Aorta (tissue), 5 donors: ENCODE results near the gene PLLP. TPM values are rescaled to one million over a fixed set of nuclear protein-coding genes. Genes with fewer than 3 reads are reported as not detected.

Experiments used
- ATAC-seq: fragments of 200-7000 bp; cut with Tn5 transposase; one replicate; pipeline ENCODE4 v1.9.1; 2022; ENCODE audit warnings: moderate library complexity; ENCODE audit not compliant: low FRiP score
- DNase-seq, 2 donors: peaks; one replicate each; pipeline ENCODE4 v3.0.0-alpha.2; 2020
- H3K27ac ChIP-seq, 2 donors: one replicate each; pipeline ENCODE4 v1.5.1; 2013; ENCODE audit warnings: low read length in 2 of 2, mild to moderate bottlenecking in 2 of 2, moderate library complexity in 2 of 2, control low read depth in 1 of 2, inconsistent platforms in 1 of 2, low read depth in 1 of 2
- H3K27me3 ChIP-seq, 2 donors: one replicate each; pipeline ENCODE4 v1.6.1; 2013; ENCODE audit warnings: control low read depth in 1 of 2, low read length in 1 of 2, mild to moderate bottlenecking in 1 of 2, moderate library complexity in 1 of 2; ENCODE audit not compliant: insufficient read depth in 2 of 2, control insufficient read depth in 1 of 2
- H3K36me3 ChIP-seq, 2 donors: one replicate each; pipeline ENCODE4 v1.6.1; 2013; ENCODE audit warnings: control low read depth in 1 of 2, low read length in 1 of 2, mild to moderate bottlenecking in 1 of 2; ENCODE audit not compliant: insufficient read depth in 2 of 2, control insufficient read depth in 1 of 2
- H3K4me1 ChIP-seq, 2 donors: one replicate each; pipeline ENCODE4 v1.6.1; 2013; ENCODE audit warnings: low read length in 2 of 2, control low read depth in 1 of 2, mild to moderate bottlenecking in 1 of 2, moderate library complexity in 1 of 2; ENCODE audit not compliant: insufficient read depth in 2 of 2, control insufficient read depth in 1 of 2
- H3K4me3 ChIP-seq, 2 donors: one replicate each; pipeline ENCODE4 v1.5.1; 2013; ENCODE audit warnings: low read length in 2 of 2, control low read depth in 1 of 2, mild to moderate bottlenecking in 1 of 2
- H3K9me3 ChIP-seq: one replicate; pipeline ENCODE4 v1.6.1; 2013; ENCODE audit warnings: mild to moderate bottlenecking, low read length; ENCODE audit not compliant: control insufficient read depth
- WGBS, 2 donors: extraction: QIAGEN DNeasy Blood & Tissue Kit; methylation state at CpG; one replicate each; pipeline ENCODE4 v1.1.7; 2013; 5-methylcytosine and 5-hydroxymethylcytosine counted together
- intact Hi-C, 2 donors: fragments of 100-400 bp; cut with DNase I; formaldehyde crosslinking; loops; one replicate each; pipeline versions ENCODE4 v1.14.2 to v1.15.0; 2022
- polyA plus RNA-seq, 2 donors: library from polyadenylated mRNA; stranded (reverse); fragments of 200-250 nt; gene quantifications; one replicate each; pipeline ENCODE4 v1.2.3, GENCODE V29; 2013
- total RNA-seq, 2 donors: library from RNA; stranded (reverse); fragmentation: NEBNext Ultra II Directional; extraction: Animal tissue kit (Norgen Biotek cat#: 25700); gene quantifications; one replicate each; pipeline ENCODE4 v1.2.1, GENCODE V29; 2021
- donor health status: healthy with polysubstance abuse.
- donor health status: Bipolar disorder and iron deficiency.
- donor health status: DM: no; HTN: no; CAD: no.
- donor health status: DM: no; HTN: no; CAD: no.
- donor health status: DM: yes; HTN: yes; CAD: no.

The PLLP gene
- total and polyA plus RNA-seq, 4 donors, result 2.2 to 7.6 (median 2.8) TPM

- H3K9me3 ChIP-seq, result no peaks in the 10 kb centered on the region
- DNase-seq (no peak), ATAC-seq (no peak)
- H3K27ac ChIP-seq, result no peak overlapping the region
- peaks cover 15 to 19% of the 10 kb centered on the region in 2 donors for H3K36me3 ChIP-seq
- H3K4me3 ChIP-seq, result no peak overlapping the region
- intact Hi-C loops, result no loop called here
- no peaks in the 10 kb centered on the region for H3K27me3 ChIP-seq
- no peaks in the 10 kb centered on the region for H3K4me1 ChIP-seq
- WGBS, 2 donors, result 88 to 98% methylated on average over 3 of the region's 3 CpGs
These were observed 52.6 kb downstream of the PLLP start for GRCh38 chr16:57231821-57232350.

- Histone ChIP-seq H3K27me3 (no peaks in the 10 kb centered on the region), H3K36me3 (peaks cover 14 to 19% of the 10 kb centered on the region in 2 donors), H3K4me1 (no peaks in the 10 kb centered on the region), H3K9me3 (no peaks in the 10 kb centered on the region), H3K27ac (no peak overlapping the region), H3K4me3 (no peak overlapping the region)
- intact Hi-C loops, result no loop called here
- DNase-seq (no peak), ATAC-seq (no peak)
- 85 to 88% methylated on average over 1 of the region's 1 CpG for WGBS, 2 donors
These were observed 55.4 kb downstream of the PLLP start for GRCh38 chr16:57229079-57229478.

- intact Hi-C loops, result no loop called here
- no peaks in the 10 kb centered on the region for H3K27me3 ChIP-seq
- no peak overlapping the region for H3K4me3 ChIP-seq
- WGBS, 2 donors, result 85 to 87% methylated on average over 4 of the region's 4 CpGs
- no peaks in the 10 kb centered on the region for H3K9me3 ChIP-seq
- H3K36me3 ChIP-seq, result peaks cover 11 to 12% of the 10 kb centered on the region in 2 donors
- ATAC-seq (no peak), DNase-seq (no peak)
- no peak overlapping the region for H3K27ac ChIP-seq
- H3K4me1 ChIP-seq, result no peaks in the 10 kb centered on the region
These were observed 57.5 kb downstream of the PLLP start for GRCh38 chr16:57226701-57227621.

- intact Hi-C loops, result no loop called here
- no peak overlapping the region for H3K27ac ChIP-seq
- H3K4me1 ChIP-seq, result no peaks in the 10 kb centered on the region
- DNase-seq (no peak), ATAC-seq (no peak)
- no peaks in the 10 kb centered on the region for H3K27me3 ChIP-seq
- H3K4me3 ChIP-seq, result no peak overlapping the region
- WGBS, 2 donors, result 94 to 96% methylated on average over 7 of the region's 7 CpGs
- no peaks in the 10 kb centered on the region for H3K9me3 ChIP-seq
- H3K36me3 ChIP-seq, result peaks cover 8 to 11% of the 10 kb centered on the region in 2 donors
These were observed 58.5 kb downstream of the PLLP start for GRCh38 chr16:57225978-57226377.

- H3K4me3 ChIP-seq, result no peak overlapping the region
- H3K9me3 ChIP-seq, result no peaks in the 10 kb centered on the region
- intact Hi-C loops, result no loop called here
- no peaks in the 10 kb centered on the region for H3K4me1 ChIP-seq
- H3K36me3 ChIP-seq, result peaks cover 11 to 15% of the 10 kb centered on the region in 2 donors
- H3K27ac ChIP-seq, result no peak overlapping the region
- H3K27me3 ChIP-seq, result no peaks in the 10 kb centered on the region
- 92 to 95% methylated on average over 6 of the region's 6 CpGs for WGBS, 2 donors
- ATAC-seq, result no peak
- no peak for DNase-seq
These were observed 59.7 kb downstream of the PLLP start for GRCh38 chr16:57224651-57225335.

- no peaks in the 10 kb centered on the region for H3K4me1 ChIP-seq
- no peaks in the 10 kb centered on the region for H3K9me3 ChIP-seq
- no peaks in the 10 kb centered on the region for H3K27me3 ChIP-seq
- 95 to 97% methylated on average over 1 of the region's 1 CpG for WGBS, 2 donors
- no peak overlapping the region for H3K27ac ChIP-seq
- no peak for ATAC-seq
- DNase-seq, result no peak
- H3K36me3 ChIP-seq, result peaks cover 11 to 15% of the 10 kb centered on the region in 2 donors
- H3K4me3 ChIP-seq, result no peak overlapping the region
- intact Hi-C loops, result no loop called here
These were observed 61.4 kb downstream of the PLLP start for GRCh38 chr16:57223057-57223456.

GRCh38 chr16:57216968-57217367 lies 67.5 kb downstream of the PLLP start:
- 85 to 86% methylated on average over 2 of the region's 2 CpGs for WGBS, 2 donors
- ATAC-seq, result no peak
- Histone ChIP-seq H3K27me3 (no peaks in the 10 kb centered on the region), H3K27ac (no peak overlapping the region), H3K4me1 (no peaks in the 10 kb centered on the region), H3K36me3 (peaks cover 7 to 8% of the 10 kb centered on the region in 2 donors), H3K4me3 (no peak overlapping the region), H3K9me3 (no peaks in the 10 kb centered on the region)
- intact Hi-C loops, result no loop called here
- no peak for DNase-seq

GRCh38 chr16:57213462-57213861 lies 71.0 kb downstream of the PLLP start:
- peaks cover 5% of the 10 kb centered on the region in 2 donors for H3K36me3 ChIP-seq
- no peak overlapping the region for H3K4me3 ChIP-seq
- intact Hi-C loops, result no loop called here
- H3K27ac ChIP-seq, result no peak overlapping the region
- no peaks in the 10 kb centered on the region for H3K4me1 ChIP-seq
- no peak for DNase-seq
- 83 to 89% methylated on average over 1 of the region's 1 CpG for WGBS, 2 donors
- ATAC-seq, result no peak
- no peaks in the 10 kb centered on the region for H3K9me3 ChIP-seq
- H3K27me3 ChIP-seq, result no peaks in the 10 kb centered on the region
